Measurements from ENCODE around the gene OTOP3. TPM values are rescaled to one million over a fixed set of nuclear protein-coding genes. Genes with fewer than 3 reads are reported as not detected.

OTOP3 gene
- total RNA-seq, 1 experiment from 2014 or later: not detected

- Histone ChIP-seq H3K9me3 (ENCODE audit: insufficient read depth, low read depth) (no peaks in the 10 kb centered on the region), H4K20me1 (ENCODE audit: insufficient read depth) (no peaks in the 10 kb centered on the region), H3K4me2 (no peak overlapping the region), H3K27me3 (ENCODE audit: insufficient read depth, low read depth) (peaks cover 37% of the 10 kb centered on the region), H3K79me2 (ENCODE audit: low read depth) (no peaks in the 10 kb centered on the region), H3K4me3 (no peak overlapping the region), H3K27ac (no peak overlapping the region), H3K9me2 (ENCODE audit: insufficient read depth) (no peaks in the 10 kb centered on the region), H3F3A (ENCODE audit: insufficient read depth, low read depth) (no peaks in the 10 kb centered on the region), H3K36me3 (ENCODE audit: low read depth) (no peaks in the 10 kb centered on the region), H2AFZ (no peak overlapping the region), H3K4me1 (replicated peaks; ENCODE audit: insufficient read depth) (no peaks in the 10 kb centered on the region)
- no peak for DNase-seq
- intact Hi-C loops (cut with micrococcal nuclease; ENCODE audit: unreplicated experiment): no loop called here
- no TSS peak for BruUV-seq (replicated peaks)
- TF ChIP-seq, protein P1, sequence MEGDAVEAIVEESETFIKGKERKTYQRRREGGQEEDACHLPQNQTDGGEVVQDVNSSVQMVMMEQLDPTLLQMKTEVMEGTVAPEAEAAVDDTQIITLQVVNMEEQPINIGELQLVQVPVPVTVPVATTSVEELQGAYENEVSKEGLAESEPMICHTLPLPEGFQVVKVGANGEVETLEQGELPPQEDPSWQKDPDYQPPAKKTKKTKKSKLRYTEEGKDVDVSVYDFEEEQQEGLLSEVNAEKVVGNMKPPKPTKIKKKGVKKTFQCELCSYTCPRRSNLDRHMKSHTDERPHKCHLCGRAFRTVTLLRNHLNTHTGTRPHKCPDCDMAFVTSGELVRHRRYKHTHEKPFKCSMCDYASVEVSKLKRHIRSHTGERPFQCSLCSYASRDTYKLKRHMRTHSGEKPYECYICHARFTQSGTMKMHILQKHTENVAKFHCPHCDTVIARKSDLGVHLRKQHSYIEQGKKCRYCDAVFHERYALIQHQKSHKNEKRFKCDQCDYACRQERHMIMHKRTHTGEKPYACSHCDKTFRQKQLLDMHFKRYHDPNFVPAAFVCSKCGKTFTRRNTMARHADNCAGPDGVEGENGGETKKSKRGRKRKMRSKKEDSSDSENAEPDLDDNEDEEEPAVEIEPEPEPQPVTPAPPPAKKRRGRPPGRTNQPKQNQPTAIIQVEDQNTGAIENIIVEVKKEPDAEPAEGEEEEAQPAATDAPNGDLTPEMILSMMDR (conservative IDR thresholded peaks at IDR 0.05): no peak
- TF ChIP-seq EZH2 (IDR thresholded peaks at IDR 0.05; ENCODE audit: low read depth): no peak
- CTCF ChIA-PET: no interaction called here
- POLR2A ChIA-PET (ENCODE audit: unreplicated experiment): no interaction called here
These were observed 41.6 kb upstream of the OTOP3 start for GRCh38 chr17:74893936-74894671.

GRCh38 chr17:74898376-74898946 lies 37.2 kb upstream of the OTOP3 start:
- TF ChIP-seq, protein P1 (conservative IDR thresholded peaks at IDR 0.05): no peak
- no peak for TF ChIP-seq EZH2 (IDR thresholded peaks at IDR 0.05; ENCODE audit: low read depth)
- Histone ChIP-seq H4K20me1 (ENCODE audit: insufficient read depth) (no peaks in the 10 kb centered on the region), H3K9me2 (ENCODE audit: insufficient read depth) (no peaks in the 10 kb centered on the region), H3K27me3 (ENCODE audit: insufficient read depth, low read depth) (peaks cover 46% of the 10 kb centered on the region), H2AFZ (no peak overlapping the region), H3K9me3 (ENCODE audit: insufficient read depth, low read depth) (no peaks in the 10 kb centered on the region), H3K36me3 (ENCODE audit: low read depth) (no peaks in the 10 kb centered on the region), H3K4me1 (replicated peaks; ENCODE audit: insufficient read depth) (no peaks in the 10 kb centered on the region), H3F3A (ENCODE audit: insufficient read depth, low read depth) (no peaks in the 10 kb centered on the region), H3K4me2 (no peak overlapping the region), H3K4me3 (no peak overlapping the region), H3K27ac (no peak overlapping the region), H3K79me2 (ENCODE audit: low read depth) (no peaks in the 10 kb centered on the region)
- no TSS peak for BruUV-seq (replicated peaks)
- CTCF ChIA-PET: interaction anchor here (0.6 kb wide), 1 partner anchor 229 kb away, joined by 3 read pairs; no protein-coding TSS in a partner anchor
- POLR2A ChIA-PET (ENCODE audit: unreplicated experiment): interaction anchor here (0.5 kb wide), 2 partner anchors 25 to 977 kb away, joined by 4 to 6 read pairs; no protein-coding TSS in a partner anchor
- no peak for DNase-seq
- intact Hi-C loops (cut with micrococcal nuclease; ENCODE audit: unreplicated experiment): no loop called here

- POLR2A ChIA-PET (ENCODE audit: unreplicated experiment): no interaction called here
- Histone ChIP-seq H3K4me1 (replicated peaks; ENCODE audit: insufficient read depth) (no peaks in the 10 kb centered on the region), H3K9me2 (ENCODE audit: insufficient read depth) (no peaks in the 10 kb centered on the region), H3K27ac (no peak overlapping the region), H3K79me2 (ENCODE audit: low read depth) (no peaks in the 10 kb centered on the region), H3K36me3 (ENCODE audit: low read depth) (no peaks in the 10 kb centered on the region), H4K20me1 (ENCODE audit: insufficient read depth) (no peaks in the 10 kb centered on the region), H3K4me3 (no peak overlapping the region), H3K4me2 (no peak overlapping the region), H3K27me3 (ENCODE audit: insufficient read depth, low read depth) (peaks cover 33% of the 10 kb centered on the region), H2AFZ (no peak overlapping the region), H3F3A (ENCODE audit: insufficient read depth, low read depth) (no peaks in the 10 kb centered on the region), H3K9me3 (ENCODE audit: insufficient read depth, low read depth) (no peaks in the 10 kb centered on the region)
- no peak for DNase-seq
- no TSS peak for BruUV-seq (replicated peaks)
- intact Hi-C loops (cut with micrococcal nuclease; ENCODE audit: unreplicated experiment): no loop called here
- CTCF ChIA-PET: no interaction called here
- TF ChIP-seq, protein P1 (conservative IDR thresholded peaks at IDR 0.05): no peak
- TF ChIP-seq EZH2 (IDR thresholded peaks at IDR 0.05; ENCODE audit: low read depth): no peak
These were observed 35.5 kb upstream of the OTOP3 start for GRCh38 chr17:74900208-74900607.
